Measurements from ENCODE around the gene ZNF506.
"Not testable (repeated sequence)": the region's sequence is repeated elsewhere in the genome, so short reads cannot be mapped to it uniquely, and the experiment has no call there.

DNA sequence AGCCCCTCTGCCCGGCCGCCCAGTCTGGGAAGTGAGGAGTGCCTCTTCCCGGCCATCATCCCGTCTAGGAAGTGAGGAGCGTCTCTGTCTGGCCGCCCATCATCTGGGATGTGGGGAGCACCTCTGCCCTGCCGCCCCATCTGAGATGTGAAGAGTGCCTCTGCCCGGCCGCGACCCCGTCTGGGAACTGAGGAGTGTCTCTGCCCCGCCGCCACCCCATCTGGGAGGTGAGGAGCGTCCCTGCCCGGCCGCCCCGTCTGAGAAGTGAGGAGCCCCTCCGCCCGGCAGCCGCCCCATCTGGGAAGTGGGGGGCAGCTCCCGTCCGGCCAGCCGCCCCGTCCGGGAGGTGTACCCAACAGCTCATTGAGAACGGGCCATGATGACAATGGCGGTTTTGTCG lies 51.6 kb downstream of the ZNF506 start:
- not testable (repeated sequence) for TF ChIP-seq EZH2 (IDR thresholded peaks at IDR 0.05; ENCODE audit: borderline replicate concordance, low read depth, low read length, severe bottlenecking); POLR2A (IDR thresholded peaks at IDR 0.05; ENCODE audit: low read depth, low read length); CTCF (IDR thresholded peaks at IDR 0.05; ENCODE audit: extremely low read depth in 1 of 2, insufficient read depth in 1 of 2, low read depth in 1 of 2, low read length in 2 of 2); FOS (IDR thresholded peaks at IDR 0.05; ENCODE audit: borderline replicate concordance, insufficient read depth, low read length); POLR2AphosphoS5 (IDR thresholded peaks at IDR 0.05; ENCODE audit: insufficient read depth, low read depth, low read length); JUN (IDR thresholded peaks at IDR 0.05; ENCODE audit: borderline replicate concordance, insufficient read depth, insufficient read length, low read depth); MYC (IDR thresholded peaks at IDR 0.05; ENCODE audit: low read depth, low read length)
- TF ChIP-seq, protein P1, sequence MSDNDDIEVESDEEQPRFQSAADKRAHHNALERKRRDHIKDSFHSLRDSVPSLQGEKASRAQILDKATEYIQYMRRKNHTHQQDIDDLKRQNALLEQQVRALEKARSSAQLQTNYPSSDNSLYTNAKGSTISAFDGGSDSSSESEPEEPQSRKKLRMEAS (IDR thresholded peaks at IDR 0.05; ENCODE audit: insufficient read depth, insufficient read length): not testable (repeated sequence)

Measured in endothelial cell of umbilical vein (primary cell).